NCI-H345 (cell line): ENCODE measurements around the gene NCOA1.
"Not testable (repeated sequence)": the region's sequence is repeated elsewhere in the genome, so short reads cannot be mapped to it uniquely, and the experiment has no call there.

Source experiments
- DNase-seq: peaks from one replicate; lab custom pipeline; 2025; lab: John Stamatoyannopoulos, UW

The NCOA1 gene

DNA sequence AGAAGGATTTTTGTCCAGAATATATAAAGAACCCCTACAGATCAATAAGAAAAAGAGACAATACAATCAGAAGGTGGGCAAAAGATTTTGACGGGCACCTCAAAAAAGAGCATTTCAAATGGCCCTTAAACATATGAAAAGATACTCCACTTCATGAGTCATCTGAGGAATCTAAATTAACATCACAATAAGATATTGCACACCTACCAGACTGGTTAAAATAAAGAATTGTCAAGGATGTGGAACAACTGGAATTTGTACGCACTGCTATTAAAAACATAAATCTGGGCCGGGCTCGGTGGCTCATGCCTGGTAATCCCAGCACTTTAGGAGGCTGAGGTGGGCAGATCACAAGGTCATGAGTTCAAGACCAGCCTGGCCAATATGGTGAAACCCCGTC, 17.0 kb upstream of the NCOA1 start:
- no peak for DNase-seq

DNA sequence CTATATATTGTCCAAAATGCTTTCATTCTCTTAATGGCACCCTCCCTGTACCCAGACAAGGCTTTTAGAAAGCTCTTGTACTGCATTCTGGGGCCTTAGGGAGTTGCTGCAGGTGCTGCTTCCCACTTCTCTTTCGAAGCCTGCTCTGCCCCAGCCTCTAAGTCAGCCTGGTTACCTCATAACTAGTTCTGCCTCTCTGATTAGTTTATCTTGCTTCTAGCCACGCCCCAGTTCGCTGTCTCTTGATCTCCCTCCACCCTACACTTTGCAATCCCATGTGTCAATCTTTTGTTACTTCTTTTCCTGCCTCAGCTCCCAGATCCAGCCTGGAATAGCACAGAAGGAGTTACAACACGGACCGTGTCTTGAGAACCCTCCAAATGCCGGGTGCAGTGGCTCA, 13.8 kb upstream of the NCOA1 start:
- no peak for DNase-seq

DNA sequence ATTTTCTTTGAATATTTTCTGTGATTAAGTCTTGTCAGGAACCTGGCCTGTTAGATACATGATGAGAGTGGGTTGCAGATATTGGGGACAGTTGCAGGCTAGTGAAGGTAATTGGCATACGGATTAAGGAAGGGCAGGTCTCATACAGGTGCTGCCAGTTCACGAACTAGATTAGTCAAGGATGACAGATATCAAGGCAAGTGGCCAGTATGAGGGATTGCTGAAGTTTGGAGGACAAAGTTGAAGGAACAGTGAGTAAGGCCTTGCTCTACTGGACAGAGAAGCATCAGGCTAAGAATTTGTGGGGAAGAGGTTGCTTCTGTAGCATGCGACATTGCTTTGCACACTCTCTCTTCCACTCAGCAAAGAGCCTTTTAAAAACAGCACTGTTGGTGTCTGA, 12.8 kb upstream of the NCOA1 start:
- no peak for DNase-seq

DNA sequence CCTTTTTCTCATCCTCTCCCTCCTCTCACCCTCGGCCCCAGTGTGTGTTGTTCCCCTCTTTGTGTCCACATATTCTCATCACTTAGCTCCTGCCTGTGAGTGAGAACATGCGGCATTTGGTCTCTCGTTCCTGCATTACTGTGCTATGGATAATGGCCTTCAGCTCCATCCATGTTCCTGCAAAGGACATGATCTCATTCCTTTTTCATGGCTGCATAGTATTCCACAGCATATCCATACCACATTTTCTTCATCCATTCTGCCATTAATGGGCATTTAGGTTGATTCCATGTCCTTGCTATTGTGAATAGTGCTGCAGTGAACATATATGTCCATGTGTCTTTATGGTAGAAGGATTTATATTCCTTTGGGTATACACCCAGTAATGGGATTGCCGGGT, 10.8 kb upstream of the NCOA1 start:
- no peak for DNase-seq

DNA sequence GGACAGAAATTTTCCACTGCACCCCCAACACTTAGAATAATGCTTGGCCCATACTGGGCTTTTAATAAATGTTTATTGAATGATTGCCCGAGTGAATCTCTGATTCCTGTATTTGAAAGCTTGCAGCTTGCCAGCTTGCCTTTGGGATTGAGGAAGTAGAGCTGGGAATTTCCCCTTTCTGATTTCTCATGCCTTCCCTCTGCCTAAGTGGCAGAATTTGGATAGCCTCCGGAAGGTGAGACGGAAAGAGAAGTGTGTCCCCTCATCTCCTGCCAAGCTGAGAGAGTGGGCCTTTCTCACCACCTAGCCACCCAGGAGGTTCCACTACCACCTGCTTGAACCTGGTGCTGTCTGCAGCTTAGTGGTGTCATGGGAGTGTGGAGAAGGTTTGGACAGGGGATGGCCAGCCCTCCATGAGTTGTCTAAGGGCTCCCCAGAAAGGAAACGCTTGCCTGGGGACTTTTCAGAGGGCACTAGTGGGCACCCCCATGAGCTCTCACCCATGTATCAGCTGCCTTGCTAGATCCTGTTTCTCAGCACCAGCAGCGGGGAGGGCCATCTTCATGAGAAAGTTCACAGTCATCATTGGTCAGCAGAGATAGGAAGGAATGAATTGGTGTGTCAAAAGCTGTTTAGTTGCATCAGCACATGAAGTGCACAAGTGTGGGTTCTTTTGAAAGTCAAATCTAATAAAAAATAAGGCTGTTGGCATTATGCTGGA, 8.6 kb upstream of the NCOA1 start:
- DNase-seq: no peak

DNA sequence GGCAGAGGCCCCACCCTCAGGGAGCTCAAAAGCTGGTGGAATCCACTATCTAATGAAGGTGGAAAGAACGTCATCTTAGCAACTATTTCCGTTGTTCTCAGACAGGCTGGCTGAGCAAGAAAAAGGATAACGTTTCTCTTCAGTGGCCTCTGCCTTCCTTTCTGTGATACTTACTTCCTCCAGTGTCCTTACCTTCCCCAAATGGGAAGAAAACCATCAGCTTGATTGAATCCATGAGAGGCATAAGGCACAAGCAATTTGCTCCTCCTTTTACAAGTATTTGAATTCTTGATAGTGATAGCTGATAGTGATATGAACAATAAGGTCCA, 8.1 kb upstream of the NCOA1 start:
- DNase-seq: no peak

DNA sequence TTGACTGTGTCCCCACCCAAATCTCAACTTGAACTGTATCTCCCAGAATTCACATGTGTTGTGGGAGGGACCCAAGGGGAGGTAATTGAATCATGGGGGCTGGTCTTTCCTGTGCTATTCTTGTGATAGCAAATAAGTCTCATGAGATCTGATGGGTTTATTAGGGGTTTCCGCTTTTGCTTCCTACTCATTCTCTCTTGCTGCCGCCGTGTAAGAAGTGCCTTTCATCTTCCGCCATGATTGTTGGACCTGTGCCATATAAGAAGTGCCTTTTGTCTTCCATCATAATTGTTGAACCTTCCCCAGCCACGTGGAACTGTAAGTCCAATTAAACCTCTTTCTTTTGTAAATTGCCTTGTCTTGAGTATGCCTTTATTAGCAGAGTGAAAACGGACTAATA, 6.4 kb upstream of the NCOA1 start:
- not testable (repeated sequence) for DNase-seq

DNA sequence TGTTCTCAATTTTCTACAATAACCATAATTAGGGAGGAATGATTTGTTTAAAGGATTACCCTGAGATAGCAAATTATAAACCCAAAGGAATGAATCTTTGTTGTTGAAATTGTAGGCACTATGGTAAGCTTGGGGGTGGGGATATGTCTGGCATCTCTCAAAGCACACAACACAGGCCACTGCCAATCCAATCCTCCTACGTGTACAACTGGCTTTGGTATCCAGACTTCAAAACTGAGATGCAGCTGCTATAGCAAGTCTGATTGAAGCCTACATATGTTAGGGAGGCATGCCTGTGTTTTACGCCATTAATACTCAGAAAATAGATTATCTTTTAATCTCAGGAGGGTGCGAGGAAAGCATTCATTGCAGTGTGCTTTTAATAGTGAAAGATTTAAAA, 5.9 kb upstream of the NCOA1 start:
- DNase-seq: no peak

DNA sequence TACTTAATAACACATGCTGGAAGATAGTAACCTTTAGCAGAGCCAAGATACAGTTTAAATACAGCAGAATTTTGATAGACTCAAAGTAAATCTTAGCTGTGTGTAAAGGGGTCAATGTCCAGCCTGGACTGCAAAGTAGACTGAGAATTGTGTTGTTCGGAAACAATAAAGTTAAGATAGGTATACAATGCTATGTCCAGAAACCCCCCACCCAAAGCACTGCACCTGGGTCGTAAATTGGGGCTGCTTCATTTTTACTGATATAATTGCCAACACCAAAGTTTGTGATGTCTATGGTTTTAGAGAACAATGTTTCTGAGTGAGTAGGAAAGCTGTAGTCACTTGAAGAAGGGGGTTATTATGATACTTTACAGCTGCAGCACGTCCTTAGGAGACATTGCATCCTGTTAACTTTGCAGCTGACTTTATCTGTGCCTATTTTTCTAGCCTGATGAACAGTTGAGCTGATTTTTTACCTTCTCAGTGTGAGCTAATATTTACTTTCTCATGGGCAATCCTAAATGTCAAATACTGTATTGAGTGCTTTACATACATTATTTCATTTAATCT, 4.3 kb upstream of the NCOA1 start:
- no peak for DNase-seq

DNA sequence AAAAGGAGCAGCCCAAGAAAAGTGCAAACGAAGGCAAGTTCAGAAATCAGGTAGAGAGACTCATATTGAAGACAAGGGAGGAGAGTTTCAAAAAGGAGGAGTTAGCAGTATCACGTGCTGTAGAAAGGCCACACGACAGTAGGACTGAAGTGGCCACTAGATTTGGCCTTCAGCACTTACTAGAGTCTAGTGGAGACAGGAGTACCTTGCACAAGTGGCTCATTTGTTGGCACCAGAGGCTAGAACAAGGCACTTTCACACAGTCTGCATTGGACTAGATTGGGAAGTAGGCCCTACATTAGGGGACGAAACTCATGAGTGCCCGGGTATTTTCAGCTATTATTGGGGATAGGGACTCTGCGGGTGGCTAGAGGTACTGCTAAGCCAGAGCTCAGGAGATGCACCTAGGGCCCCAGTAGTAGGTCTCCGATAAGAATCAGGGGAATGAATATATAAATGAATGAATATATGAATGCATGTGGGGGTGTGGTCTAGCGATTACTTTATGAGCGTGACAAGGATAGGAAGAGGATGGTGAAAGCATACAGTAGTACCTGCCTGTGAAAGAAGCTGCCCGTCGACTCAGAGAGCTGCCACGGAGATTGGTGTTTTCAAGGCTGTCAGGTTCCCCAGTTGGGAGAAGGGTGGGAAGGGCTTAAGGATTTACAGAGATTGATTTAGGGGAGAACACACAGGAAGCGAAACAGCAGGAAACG, 1.4 kb upstream of the NCOA1 start:
- no peak for DNase-seq

DNA sequence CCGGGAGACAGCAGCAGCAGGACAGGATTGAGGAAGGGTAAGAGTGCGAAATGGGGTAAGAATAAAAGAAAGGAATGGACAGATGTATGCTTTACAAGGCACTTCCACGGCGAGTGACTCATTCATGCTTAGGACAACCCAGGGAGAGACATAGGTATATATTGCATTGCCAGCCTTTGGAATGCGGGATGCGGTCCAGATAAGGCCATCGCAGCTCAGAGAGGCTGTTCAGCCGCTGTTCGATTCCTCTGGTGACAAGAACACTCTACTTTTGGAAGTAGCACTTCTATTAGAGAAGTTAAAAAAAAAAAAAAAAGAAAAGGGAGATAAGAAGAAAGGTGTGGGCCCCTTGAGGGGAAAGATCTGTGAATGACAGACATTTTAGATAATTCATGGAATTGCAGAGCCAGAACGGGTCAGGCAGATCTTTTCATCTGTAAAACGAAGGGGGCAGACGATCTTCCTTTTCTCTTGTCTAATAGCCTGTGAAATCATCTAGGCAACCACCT, 819 bp upstream of the NCOA1 start:
- DNase-seq: no peak

DNA sequence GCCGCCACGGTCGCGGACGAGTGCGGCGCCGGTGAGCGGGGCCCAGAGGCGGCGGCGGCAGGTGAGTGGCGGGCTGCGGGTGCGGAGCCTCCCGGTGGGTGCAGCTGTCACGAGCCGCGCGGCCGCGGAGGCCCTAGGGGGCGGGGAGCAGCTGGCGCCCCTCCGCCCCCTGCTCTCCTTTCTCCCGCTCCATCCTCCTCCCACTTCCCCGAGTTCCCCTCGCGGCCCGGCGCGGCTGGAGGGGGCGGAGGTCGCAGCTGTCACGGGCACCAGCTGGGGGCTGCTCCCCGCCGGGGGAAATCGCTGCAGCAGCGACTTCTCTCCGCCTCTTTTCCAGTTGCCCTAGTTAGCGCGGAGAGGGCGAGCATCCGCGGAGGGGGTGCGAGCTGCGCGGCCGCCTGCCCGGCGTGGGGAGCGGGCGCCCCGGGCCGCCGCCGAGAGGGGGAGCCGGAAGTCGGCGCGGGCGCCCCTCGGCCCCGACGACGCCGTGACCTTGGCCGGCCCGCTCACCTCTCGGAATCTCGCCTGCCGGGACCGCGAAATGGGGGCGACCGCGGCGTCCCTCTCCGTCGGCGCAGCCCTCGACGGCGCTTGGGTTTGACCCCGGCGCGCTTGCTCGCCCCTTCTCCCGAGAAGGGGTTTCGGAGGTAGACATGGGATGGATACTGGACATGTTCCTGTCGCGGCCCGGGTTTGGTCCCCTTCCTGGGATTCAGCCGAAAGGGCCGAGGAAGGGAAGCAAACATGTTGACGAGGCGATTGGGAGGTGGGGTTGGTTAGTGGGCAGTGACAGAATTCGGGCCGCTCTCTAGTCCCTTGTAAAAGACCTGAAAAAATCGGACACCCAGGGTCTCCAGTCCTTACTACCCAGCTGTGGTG, 727 bp downstream of the NCOA1 start:
- DNase-seq: peak; percentile 55

DNA sequence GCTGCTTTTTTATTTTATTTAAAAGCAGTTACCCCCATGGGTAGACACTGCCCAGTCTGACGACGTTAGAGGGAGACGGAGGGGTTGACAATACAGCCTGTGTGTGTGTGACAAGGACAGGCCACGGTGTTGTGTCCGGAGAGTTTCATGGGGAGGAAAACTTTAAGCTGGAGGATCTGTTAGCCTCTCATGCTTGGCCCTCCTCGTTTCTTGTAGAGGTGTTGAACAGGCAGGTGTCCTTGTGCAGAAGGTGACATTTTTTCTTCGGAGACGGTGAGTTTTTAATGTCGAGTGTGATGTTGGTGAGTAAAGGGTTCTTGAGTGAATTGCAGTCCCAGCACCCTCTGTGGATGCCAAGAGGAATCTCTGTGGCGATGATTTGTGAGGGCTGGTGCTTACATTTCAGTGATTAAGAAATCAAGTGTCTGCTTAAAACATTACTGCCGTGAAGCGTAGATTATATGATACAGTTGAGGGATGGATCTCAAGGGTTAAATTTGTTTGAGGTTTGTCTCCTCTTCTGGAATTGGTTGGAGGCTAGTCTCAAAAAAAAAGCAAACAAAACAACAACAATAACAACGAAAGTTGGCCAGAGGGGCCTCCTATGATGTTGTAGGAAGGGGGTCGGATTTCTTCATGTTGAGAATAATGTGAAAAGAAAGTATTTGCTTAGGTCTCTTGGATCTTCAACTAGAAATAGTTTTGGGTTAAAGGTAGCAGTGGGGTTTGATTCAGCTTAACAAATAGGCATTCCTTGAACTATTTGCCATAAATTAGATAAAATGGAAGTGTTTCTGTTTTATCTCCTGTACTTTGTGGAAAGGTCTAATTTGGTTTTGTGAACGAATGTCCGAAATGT, 1.6 kb downstream of the NCOA1 start:
- peak; percentile 22 for DNase-seq

DNA sequence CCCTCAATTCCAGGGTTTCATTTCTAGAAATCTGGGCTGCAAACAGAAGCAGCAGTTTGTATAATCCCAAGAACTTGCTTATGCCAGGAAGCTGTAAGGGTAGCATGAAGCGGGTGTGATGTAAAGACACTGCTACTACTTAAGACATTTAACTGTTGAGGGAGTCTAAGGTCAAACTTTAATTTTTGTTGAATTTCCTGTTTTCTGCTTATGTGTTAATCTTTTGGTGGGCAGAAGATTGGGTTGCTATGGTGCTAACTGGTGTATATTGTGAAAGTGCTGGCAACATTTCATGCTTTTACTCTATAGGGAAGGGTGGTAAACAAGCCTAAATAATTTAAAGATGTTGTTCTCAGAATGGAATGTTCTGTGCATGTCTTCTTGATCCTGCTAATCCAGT, 2.7 kb downstream of the NCOA1 start:
- DNase-seq: no peak

DNA sequence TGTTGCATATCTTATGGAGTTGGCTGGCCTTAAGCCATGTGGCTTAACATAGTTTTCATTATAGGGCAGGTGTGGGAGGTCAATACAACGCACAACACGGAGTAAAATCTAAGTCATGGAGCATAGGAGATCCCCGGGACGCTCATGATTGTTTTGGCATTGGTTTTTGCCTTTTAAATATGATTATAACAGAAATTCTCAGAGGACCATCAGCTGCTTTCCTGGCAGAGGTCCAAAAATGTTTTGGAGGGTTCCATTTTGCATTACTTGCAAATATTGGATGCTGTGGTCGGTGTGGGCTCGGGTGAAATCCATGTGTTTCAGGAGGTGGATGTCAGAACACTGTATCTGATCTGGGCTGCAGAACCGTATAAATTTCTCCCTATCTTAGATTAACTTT, 3.4 kb downstream of the NCOA1 start:
- no peak for DNase-seq

DNA sequence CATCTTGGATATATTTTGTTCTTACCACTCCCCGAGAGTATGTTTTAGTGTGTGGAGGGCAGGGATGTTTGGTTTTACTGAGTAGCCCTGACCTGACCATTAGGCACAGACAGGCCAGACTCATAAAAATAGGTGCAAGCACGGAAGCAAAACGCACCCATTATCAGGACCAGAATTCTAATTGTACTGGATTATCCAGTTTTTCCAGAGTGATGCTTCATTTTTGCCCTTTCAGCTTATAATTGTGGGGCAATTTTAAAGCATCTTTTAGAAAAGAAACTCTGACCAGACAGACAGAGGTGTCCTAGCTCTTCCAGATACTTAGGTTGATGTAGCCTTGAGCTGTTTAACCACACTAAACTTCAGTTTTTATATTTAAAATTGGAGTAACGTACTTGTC, 4.4 kb downstream of the NCOA1 start:
- no peak for DNase-seq

DNA sequence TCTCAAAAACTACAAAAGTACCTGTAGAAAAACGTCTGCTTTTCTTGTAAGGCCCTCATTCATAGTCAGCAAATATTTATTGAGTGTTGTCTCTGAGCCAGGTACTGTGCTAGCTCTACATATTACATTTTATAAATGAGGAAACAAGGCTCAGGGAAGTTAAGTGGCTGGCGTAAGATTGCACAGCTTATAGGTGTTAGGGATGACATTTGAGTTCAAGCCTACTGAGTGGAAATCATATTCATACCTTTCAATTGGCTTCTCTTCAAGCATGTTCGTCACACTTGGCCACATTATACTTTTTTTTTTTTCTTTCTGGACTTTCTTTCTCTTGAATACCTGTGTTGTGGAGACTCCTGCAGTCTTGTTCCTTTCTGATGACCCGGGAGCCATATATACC, 5.9 kb downstream of the NCOA1 start:
- DNase-seq: no peak

DNA sequence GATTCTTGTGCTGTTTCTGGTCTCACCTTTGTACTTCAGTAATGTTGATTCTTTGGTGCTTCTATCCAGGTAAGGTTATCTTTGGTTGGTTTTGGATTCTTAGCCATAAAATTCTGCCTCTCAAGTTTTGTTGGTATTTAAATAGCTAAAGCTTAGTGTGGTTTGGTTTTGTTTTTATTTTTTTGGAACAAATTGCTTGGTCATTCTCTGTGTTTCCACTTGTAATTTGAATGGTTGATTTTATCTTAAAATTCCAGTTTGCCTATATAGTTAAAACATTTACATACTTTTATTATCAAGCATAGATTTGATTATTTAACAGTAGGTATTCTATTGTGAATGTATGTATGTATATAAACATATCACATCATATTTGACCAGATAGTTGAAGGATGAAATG, 6.6 kb downstream of the NCOA1 start:
- no peak for DNase-seq

DNA sequence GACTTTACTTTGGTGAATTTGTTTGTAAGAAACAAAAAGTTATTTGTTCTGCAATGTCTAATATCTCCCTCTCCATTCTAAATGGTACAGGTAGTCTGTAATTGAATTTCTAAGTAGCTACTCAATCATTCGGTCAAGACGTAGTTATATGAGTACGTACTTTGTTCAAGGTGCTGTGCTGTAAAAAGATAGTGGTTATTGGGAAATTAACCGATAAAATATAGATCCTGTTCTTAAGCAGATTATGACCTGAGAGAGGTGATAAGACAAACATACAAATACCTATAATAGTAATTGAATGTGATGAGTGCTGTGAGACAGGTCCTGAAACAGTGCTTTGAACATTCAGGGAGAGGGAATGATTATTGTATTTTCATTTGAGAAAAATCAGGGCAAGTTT, 7.1 kb downstream of the NCOA1 start:
- DNase-seq: no peak

DNA sequence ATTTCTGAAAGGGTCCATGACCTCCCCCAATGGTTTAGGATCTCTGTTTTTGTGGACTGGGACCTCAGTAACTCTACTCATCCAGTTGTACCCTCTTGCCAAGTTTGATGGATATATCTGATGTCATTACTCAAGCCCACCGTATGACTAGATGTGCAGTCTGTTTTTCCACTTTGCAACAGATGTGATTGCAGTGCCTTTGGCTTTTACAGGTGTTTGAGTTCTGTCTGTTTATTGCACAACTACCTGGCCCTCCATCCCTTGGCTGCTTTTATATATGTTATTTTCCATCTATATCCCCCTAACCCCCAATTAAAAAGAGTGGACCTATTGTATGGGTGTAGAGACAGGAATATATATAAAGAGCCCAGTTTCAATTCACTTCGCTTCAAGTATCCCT, 10.8 kb downstream of the NCOA1 start:
- DNase-seq: no peak

DNA sequence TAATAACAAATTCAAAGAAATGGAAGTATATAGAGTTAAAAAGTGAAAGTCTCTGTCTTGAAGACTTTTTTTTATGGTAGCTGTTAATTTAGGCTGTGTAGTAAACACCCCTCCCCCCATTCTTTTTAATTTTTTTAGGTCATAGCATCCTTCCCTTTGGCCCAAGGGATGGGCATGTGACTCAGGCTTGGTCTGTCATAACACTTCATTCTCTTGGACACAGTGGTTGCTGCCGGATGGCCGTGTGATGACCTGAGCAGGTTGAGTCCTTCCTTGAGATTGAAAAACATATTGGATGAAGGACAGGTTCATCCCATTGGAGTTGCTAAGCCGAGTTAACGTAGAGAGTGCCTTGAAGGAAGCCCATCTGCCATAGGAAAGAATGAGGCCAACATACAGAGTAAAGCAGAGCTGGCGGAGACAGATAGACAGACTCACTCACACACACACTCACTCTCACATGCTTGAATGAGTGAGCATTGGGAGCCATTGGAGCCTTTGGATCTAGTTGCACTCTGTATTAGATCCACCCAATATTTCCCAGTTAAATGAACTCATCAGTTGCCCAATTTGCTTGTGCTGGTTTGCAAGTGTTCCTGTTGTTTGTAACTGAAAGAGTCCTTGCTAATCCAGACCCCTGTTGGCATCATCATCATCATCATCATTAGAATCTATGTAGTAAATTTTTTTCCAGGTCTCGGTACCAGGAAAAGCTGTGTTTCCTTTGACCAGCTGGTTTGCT, 14.7 kb downstream of the NCOA1 start:
- DNase-seq: no peak
